Loucy (cell line): Measurements from ENCODE around the gene SLC23A2.

Experiments
- H2AFZ ChIP-seq: fragments of 200-600 bp; sonication (generic); 2 replicates; pipeline ENCODE4 v1.6.0; 2016; ENCODE audit warnings: antibody characterized with exemption, mild to moderate bottlenecking, low read length, moderate library complexity
- H3F3A ChIP-seq: fragments of 200-600 bp; 2 replicates; pipeline ENCODE4 v1.6.0; 2016; ENCODE audit warnings: antibody characterized with exemption, low read depth, mild to moderate bottlenecking
- H3K27me3 ChIP-seq: fragments of 200-600 bp; sonication (generic); 2 replicates; pipeline ENCODE4 v1.6.1; 2014; ENCODE audit warnings: low read length, mild to moderate bottlenecking; ENCODE audit not compliant: insufficient read depth, poor library complexity, severe bottlenecking
- H3K36me3 ChIP-seq: fragments of 200-600 bp; sonication (generic); 2 replicates; pipeline ENCODE4 v1.6.1; 2016; ENCODE audit warnings: low read length; ENCODE audit not compliant: insufficient read depth
- H3K4me1 ChIP-seq: fragments of 200-600 bp; sonication (generic); 2 replicates; pipeline ENCODE4 v1.5.1; 2014; ENCODE audit warnings: low read length, mild to moderate bottlenecking; ENCODE audit not compliant: insufficient read depth, poor library complexity, severe bottlenecking
- H3K4me2 ChIP-seq: fragments of 200-600 bp; sonication (generic); 2 replicates; pipeline ENCODE4 v1.6.0; 2014; ENCODE audit warnings: antibody characterized with exemption, low read length, low read depth, mild to moderate bottlenecking; ENCODE audit not compliant: poor library complexity, severe bottlenecking
- H3K4me3 ChIP-seq: fragments of 200-600 bp; sonication (generic); 2 replicates; pipeline ENCODE4 v1.5.1; 2014; ENCODE audit warnings: low read length, mild to moderate bottlenecking, mixed read lengths; ENCODE audit not compliant: poor library complexity, severe bottlenecking
- H3K79me2 ChIP-seq: fragments of 200-600 bp; sonication (generic); 2 replicates; pipeline ENCODE4 v1.6.1; 2014; ENCODE audit warnings: low read length; ENCODE audit not compliant: insufficient read depth
- H3K9ac ChIP-seq: fragments of 200-600 bp; sonication (generic); 2 replicates; pipeline ENCODE4 v1.6.0; 2014; ENCODE audit warnings: mild to moderate bottlenecking, low read depth, low read length, moderate library complexity; ENCODE audit not compliant: poor library complexity, severe bottlenecking
- H3K9me2 ChIP-seq: fragments of 200-600 bp; sonication (generic); replicated peaks from 2 replicates; pipeline ENCODE4 v1.6.1; 2016; ENCODE audit warnings: low read depth, low read length, mixed read lengths
- H3K9me3 ChIP-seq: fragments of 200-600 bp; sonication (generic); 2 replicates; pipeline ENCODE4 v1.6.1; 2014; ENCODE audit warnings: mild to moderate bottlenecking, antibody characterized with exemption, low read length, low read depth; ENCODE audit not compliant: insufficient read depth
- H4K20me1 ChIP-seq: fragments of 200-600 bp; sonication (generic); 2 replicates; pipeline ENCODE4 v1.6.0; 2014; ENCODE audit warnings: antibody characterized with exemption, low read length, mild to moderate bottlenecking; ENCODE audit not compliant: insufficient read depth, poor library complexity, severe bottlenecking
- CTCF ChIP-seq: fragments of 200-600 bp; sonication (generic); conservative IDR thresholded peaks from 2 replicates; pipeline ENCODE4 v1.5.1; 2014; ENCODE audit warnings: mild to moderate bottlenecking, antibody characterized with exemption, low read length
- EZH2phosphoT487 ChIP-seq: fragments of 200-600 bp; IDR thresholded peaks from 2 replicates; pipeline ENCODE4 v1.6.1; 2018; ENCODE audit warnings: antibody characterized with exemption, mild to moderate bottlenecking, moderate library complexity, borderline replicate concordance

The SLC23A2 gene

GRCh38 chr20:4926531-4927156 is 74.7 kb downstream of the SLC23A2 start:
- H3K9me3 ChIP-seq: no peaks in the 10 kb centered on the region
- no peaks in the 10 kb centered on the region for H3K9me2 ChIP-seq
- H3K36me3 ChIP-seq: peaks cover 14% of the 10 kb centered on the region; the same call in 1 of the 2 replicates
- TF ChIP-seq EZH2phosphoT487 (no peak), CTCF (no peak)
- H3K9ac ChIP-seq: no peak overlapping the region
- no peak overlapping the region for H3K4me2 ChIP-seq
- H2AFZ ChIP-seq: no peak overlapping the region
- no peaks in the 10 kb centered on the region for H3K4me1 ChIP-seq
- no peaks in the 10 kb centered on the region for H3K27me3 ChIP-seq
- H3F3A ChIP-seq: no peaks in the 10 kb centered on the region
- no peaks in the 10 kb centered on the region for H4K20me1 ChIP-seq
- no peak overlapping the region for H3K4me3 ChIP-seq
- H3K79me2 ChIP-seq: no peaks in the 10 kb centered on the region

GRCh38 chr20:4925842-4926530 is 75.3 kb downstream of the SLC23A2 start:
- Histone ChIP-seq H3K79me2 (no peaks in the 10 kb centered on the region), H3K4me3 (no peak overlapping the region), H4K20me1 (no peaks in the 10 kb centered on the region), H3K9ac (no peak overlapping the region), H3K9me2 (no peaks in the 10 kb centered on the region), H3K27me3 (no peaks in the 10 kb centered on the region), H3K4me2 (no peak overlapping the region), H2AFZ (no peak overlapping the region), H3F3A (no peaks in the 10 kb centered on the region), H3K9me3 (no peaks in the 10 kb centered on the region), H3K4me1 (no peaks in the 10 kb centered on the region), H3K36me3 (peaks cover 9% of the 10 kb centered on the region; the same call in 1 of the 2 replicates)
- TF ChIP-seq CTCF (no peak), EZH2phosphoT487 (no peak)

GRCh38 chr20:4924446-4924845 is 76.9 kb downstream of the SLC23A2 start:
- Histone ChIP-seq H3K27me3 (no peaks in the 10 kb centered on the region), H3F3A (no peaks in the 10 kb centered on the region), H3K9ac (no peak overlapping the region), H3K4me1 (no peaks in the 10 kb centered on the region), H2AFZ (no peak overlapping the region), H3K9me3 (no peaks in the 10 kb centered on the region), H4K20me1 (no peaks in the 10 kb centered on the region), H3K36me3 (peaks cover 3% of the 10 kb centered on the region; the same call in 1 of the 2 replicates), H3K9me2 (no peaks in the 10 kb centered on the region), H3K4me2 (no peak overlapping the region), H3K79me2 (no peaks in the 10 kb centered on the region), H3K4me3 (no peak overlapping the region)
- TF ChIP-seq CTCF (no peak), EZH2phosphoT487 (no peak)
